K562 (cell line): ENCODE data around the gene TMEM63C. TPM values are rescaled to one million over a fixed set of nuclear protein-coding genes. Genes with fewer than 3 reads are reported as not detected.

Source experiments
- CHD4 ChIP-seq: fragments of 200-600 bp; sonication (generic); IDR thresholded peaks from 3 replicates; pipeline ENCODE4 v1.6.1; 2012; ENCODE audit warnings: low read depth, mild to moderate bottlenecking, mixed read lengths, low read length, inconsistent platforms; ENCODE audit not compliant: insufficient read depth, insufficient replicate concordance, poor library complexity, severe bottlenecking
- GATAD2B ChIP-seq: fragments of 450-650 bp; IDR thresholded peaks from 2 replicates; pipeline ENCODE4 v1.6.1; 2017; ENCODE audit warnings: mild to moderate bottlenecking, borderline replicate concordance
- PREB ChIP-seq: sonication (generic); formaldehyde crosslinking; IDR thresholded peaks from 2 replicates; pipeline ENCODE4 v1.8.1; 2023; ENCODE audit warnings: mild to moderate bottlenecking, missing genetic modification reagents
- microRNA counts: library from miRNA; unstranded; fragments of <30 nt; microRNA quantifications from one replicate; lab custom pipeline; 2016
- microRNA-seq: library from miRNA; unstranded; fragments of <30 nt; microRNA quantifications from one replicate; pipeline ENCODE4, GENCODE V29; 2018; ENCODE audit warnings: borderline microRNAs expressed
- polyA plus RNA-seq, 8 experiments: library from polyadenylated mRNA; depleted of rRNA in 4 of 8; stranded (reverse) in 5 of 8; unstranded in 3 of 8; fragments of >200 nt; fragmentation: Nextera tagmentation in 2 of 8; fragmentation: Illumina TruSeq in 1 of 8; extraction: Ambion mirVana in 2 of 8; extraction: Trizol in 1 of 8; gene quantifications; 2 replicates each; pipeline versions ENCODE4 v1.2.1 to v1.2.3, GENCODE V29; 2011 to 2014; ENCODE audit warnings: inconsistent platforms in 1 of 8, missing spikeins in 1 of 8
- small RNA-seq: library from RNA; depleted of rRNA; stranded (forward); fragments of <200 nt; gene quantifications from one replicate; pipeline ENCODE3, GENCODE V24; 2014
- total RNA-seq, 7 experiments: library from RNA; depleted of rRNA in 6 of 7; stranded (reverse); fragments of >200 nt in 6 of 7; fragmentation: Illumina TruSeq in 2 of 7; extraction: Trizol in 2 of 7; gene quantifications; 2 replicates each; pipeline versions ENCODE4 v1.2.1 to v1.2.3, GENCODE V29; 2011 to 2021; ENCODE audit warnings: low replicate concordance in 1 of 7

TMEM63C gene
- total and polyA plus RNA-seq, 9 of the 15 experiments (the other 6 are each of a cell fraction or from before 2014, with no cell fraction given) = 0.07 TPM; not detected in 8

DNA sequence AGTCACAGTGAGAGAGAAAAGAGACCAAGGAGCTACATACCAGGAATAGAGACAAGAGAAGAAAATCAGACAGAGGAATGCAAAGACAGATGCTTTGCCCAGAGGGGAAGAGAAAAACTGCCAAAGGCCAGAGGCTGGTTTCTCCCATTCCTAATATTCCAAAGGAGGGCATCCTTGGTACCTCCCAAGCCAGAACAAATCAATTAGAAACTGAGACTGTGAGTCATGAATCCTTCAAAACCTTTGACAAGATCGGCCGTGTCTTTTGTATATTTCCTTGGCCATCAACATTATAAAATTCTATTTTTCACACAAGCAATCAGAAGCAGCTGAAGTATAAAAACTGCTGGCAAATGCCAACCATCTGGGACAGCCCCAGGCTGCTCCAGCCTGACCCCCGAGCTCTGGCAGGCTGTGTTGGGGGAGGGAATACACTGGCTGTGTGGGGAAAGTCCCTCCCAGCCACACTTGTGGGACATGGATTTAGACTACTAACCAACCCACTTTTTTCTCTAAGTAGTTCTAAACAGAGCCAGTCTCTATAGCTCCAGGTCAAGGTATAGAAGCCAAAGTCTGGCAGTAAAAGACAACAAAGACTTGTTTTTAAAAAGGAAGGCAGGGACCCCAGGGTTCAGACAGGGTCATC, 125.4 kb downstream of the TMEM63C start (continued):
- TF ChIP-seq PREB (CRISPR knock-in tag) = no peak
- TF ChIP-seq GATAD2B = no peak
- TF ChIP-seq CHD4 = no peak
- TF ChIP-seq, all 486 proteins: peak for 0

MicroRNA genes within 50 kb of the gene (microRNA counts, 767-probe panel; counts per million panel counts)
- 4,965 counts per million, percentile 89 among the panel's probes with 10 or more counts for microRNA hsa-miR-1260a (lab: Ali Mortazavi, UCI)

Small RNA genes within 50 kb of the gene (microRNA-seq; reads per million reads assigned to microRNA genes)
- gene MIR1260A = not detected

Small RNA genes within 50 kb of the gene (small RNA-seq; reads per million reads assigned to genes)
- gene MIR1260A = not detected
- gene RF00421 = not detected

Other genes starting within 250 kb of the TMEM63C start
Only the 7 nearest of the 9 such genes appear.
- gene IRF2BPL, start 153.1 kb upstream of the TMEM63C start, total RNA-seq (2014; rRNA removed) = 14.4 and 18.2 TPM in 2 replicates
- gene IRF2BPL, start 153.1 kb upstream of the TMEM63C start, total RNA-seq (2014; rRNA removed; fragmentation: Illumina TruSeq; extraction: Trizol) = 2.4 and 2.5 TPM in 2 replicates
- gene IRF2BPL, start 153.1 kb upstream of the TMEM63C start, total RNA-seq (2015; rRNA removed; fragmentation: Illumina TruSeq; extraction: Trizol) = 4.2 and 5.1 TPM in 2 replicates
- 21.6 and 22.1 TPM in 2 replicates for gene IRF2BPL, start 153.1 kb upstream of the TMEM63C start, total RNA-seq (2021)
- 1.3 and 2.8 TPM in 2 replicates for gene IRF2BPL, start 153.1 kb upstream of the TMEM63C start, polyA plus RNA-seq (2011; rRNA removed)
- 2.5 and 3.6 TPM in 2 replicates for gene IRF2BPL, start 153.1 kb upstream of the TMEM63C start, polyA plus RNA-seq (2014; fragmentation: Illumina TruSeq; extraction: Trizol)
- under 1 TPM; 0.52 to 0.75 TPM for gene IRF2BPL, start 153.1 kb upstream of the TMEM63C start, polyA plus RNA-seq (2014; fragmentation: Nextera tagmentation; extraction: Ambion mirVana)
- 6.5 and 6.9 TPM in 2 replicates for gene IRF2BPL, start 153.1 kb upstream of the TMEM63C start, polyA plus RNA-seq (2014; rRNA removed)
- gene CIPC, start 83.5 kb upstream of the TMEM63C start, total RNA-seq (2014; rRNA removed) = 8.5 and 11.1 TPM in 2 replicates
- gene CIPC, start 83.5 kb upstream of the TMEM63C start, total RNA-seq (2014; rRNA removed; fragmentation: Illumina TruSeq; extraction: Trizol) = 11.5 and 12.1 TPM in 2 replicates
- 11.1 and 11.9 TPM in 2 replicates for gene CIPC, start 83.5 kb upstream of the TMEM63C start, total RNA-seq (2015; rRNA removed; fragmentation: Illumina TruSeq; extraction: Trizol)
- 10.7 and 14.4 TPM in 2 replicates for gene CIPC, start 83.5 kb upstream of the TMEM63C start, total RNA-seq (2021)
- gene CIPC, start 83.5 kb upstream of the TMEM63C start, polyA plus RNA-seq (2011; rRNA removed) = 15.3 and 16.9 TPM in 2 replicates
- gene CIPC, start 83.5 kb upstream of the TMEM63C start, polyA plus RNA-seq (2014; fragmentation: Illumina TruSeq; extraction: Trizol) = 9.6 and 11.4 TPM in 2 replicates
- gene CIPC, start 83.5 kb upstream of the TMEM63C start, polyA plus RNA-seq (2014; fragmentation: Nextera tagmentation; extraction: Ambion mirVana) = 1 to 10 TPM; 5.0 to 6.5 TPM
- gene CIPC, start 83.5 kb upstream of the TMEM63C start, polyA plus RNA-seq (2014; rRNA removed) = 9.0 and 10.8 TPM in 2 replicates
- not detected in 2 replicates for gene ZDHHC22, start 40.0 kb upstream of the TMEM63C start, total RNA-seq (2014; rRNA removed)
- not detected in 2 replicates for gene ZDHHC22, start 40.0 kb upstream of the TMEM63C start, total RNA-seq (2014; rRNA removed; fragmentation: Illumina TruSeq; extraction: Trizol)
- not detected in 2 replicates for gene ZDHHC22, start 40.0 kb upstream of the TMEM63C start, total RNA-seq (2015; rRNA removed; fragmentation: Illumina TruSeq; extraction: Trizol)
- gene ZDHHC22, start 40.0 kb upstream of the TMEM63C start, total RNA-seq (2021) = not detected in 2 replicates
- gene ZDHHC22, start 40.0 kb upstream of the TMEM63C start, polyA plus RNA-seq (2011; rRNA removed) = not detected in 2 replicates
- not detected in 2 replicates for gene ZDHHC22, start 40.0 kb upstream of the TMEM63C start, polyA plus RNA-seq (2014; fragmentation: Illumina TruSeq; extraction: Trizol)
- not detected for gene ZDHHC22, start 40.0 kb upstream of the TMEM63C start, polyA plus RNA-seq (2014; fragmentation: Nextera tagmentation; extraction: Ambion mirVana)
- gene ZDHHC22, start 40.0 kb upstream of the TMEM63C start, polyA plus RNA-seq (2014; rRNA removed) = not detected in 2 replicates
- gene NGB, start 89.4 kb downstream of the TMEM63C start, total RNA-seq (2014; rRNA removed) = not detected in 2 replicates
- not detected in 2 replicates for gene NGB, start 89.4 kb downstream of the TMEM63C start, total RNA-seq (2014; rRNA removed; fragmentation: Illumina TruSeq; extraction: Trizol)
- gene NGB, start 89.4 kb downstream of the TMEM63C start, total RNA-seq (2015; rRNA removed; fragmentation: Illumina TruSeq; extraction: Trizol) = not detected in 2 replicates
- not detected in 2 replicates for gene NGB, start 89.4 kb downstream of the TMEM63C start, total RNA-seq (2021)
- gene NGB, start 89.4 kb downstream of the TMEM63C start, polyA plus RNA-seq (2011; rRNA removed) = not detected in 2 replicates
- not detected in 2 replicates for gene NGB, start 89.4 kb downstream of the TMEM63C start, polyA plus RNA-seq (2014; fragmentation: Illumina TruSeq; extraction: Trizol)
- not detected for gene NGB, start 89.4 kb downstream of the TMEM63C start, polyA plus RNA-seq (2014; fragmentation: Nextera tagmentation; extraction: Ambion mirVana)
- gene NGB, start 89.4 kb downstream of the TMEM63C start, polyA plus RNA-seq (2014; rRNA removed) = not detected in 2 replicates
- 8.0 and 9.7 TPM in 2 replicates for gene POMT2, start 139.1 kb downstream of the TMEM63C start, total RNA-seq (2014; rRNA removed)
- 6.0 and 8.4 TPM in 2 replicates for gene POMT2, start 139.1 kb downstream of the TMEM63C start, total RNA-seq (2014; rRNA removed; fragmentation: Illumina TruSeq; extraction: Trizol)
- 7.8 and 9.6 TPM in 2 replicates for gene POMT2, start 139.1 kb downstream of the TMEM63C start, total RNA-seq (2015; rRNA removed; fragmentation: Illumina TruSeq; extraction: Trizol)
- gene POMT2, start 139.1 kb downstream of the TMEM63C start, total RNA-seq (2021) = 16.6 and 23.0 TPM in 2 replicates
- 10.9 and 16.1 TPM in 2 replicates for gene POMT2, start 139.1 kb downstream of the TMEM63C start, polyA plus RNA-seq (2011; rRNA removed)
- gene POMT2, start 139.1 kb downstream of the TMEM63C start, polyA plus RNA-seq (2014; fragmentation: Illumina TruSeq; extraction: Trizol) = 6.6 and 7.5 TPM in 2 replicates
- under 1 TPM; 0.39 to 0.74 TPM for gene POMT2, start 139.1 kb downstream of the TMEM63C start, polyA plus RNA-seq (2014; fragmentation: Nextera tagmentation; extraction: Ambion mirVana)
- gene POMT2, start 139.1 kb downstream of the TMEM63C start, polyA plus RNA-seq (2014; rRNA removed) = 12.1 and 12.7 TPM in 2 replicates
- 15.7 and 16.1 TPM in 2 replicates for gene GSTZ1, start 139.2 kb downstream of the TMEM63C start, total RNA-seq (2014; rRNA removed)
- gene GSTZ1, start 139.2 kb downstream of the TMEM63C start, total RNA-seq (2014; rRNA removed; fragmentation: Illumina TruSeq; extraction: Trizol) = 10.6 and 12.1 TPM in 2 replicates
- 16.5 and 18.0 TPM in 2 replicates for gene GSTZ1, start 139.2 kb downstream of the TMEM63C start, total RNA-seq (2015; rRNA removed; fragmentation: Illumina TruSeq; extraction: Trizol)
- 10.8 and 16.0 TPM in 2 replicates for gene GSTZ1, start 139.2 kb downstream of the TMEM63C start, total RNA-seq (2021)
- gene GSTZ1, start 139.2 kb downstream of the TMEM63C start, polyA plus RNA-seq (2011; rRNA removed) = 10.7 and 12.0 TPM in 2 replicates
- gene GSTZ1, start 139.2 kb downstream of the TMEM63C start, polyA plus RNA-seq (2014; fragmentation: Illumina TruSeq; extraction: Trizol) = 17.8 and 20.0 TPM in 2 replicates
- gene GSTZ1, start 139.2 kb downstream of the TMEM63C start, polyA plus RNA-seq (2014; fragmentation: Nextera tagmentation; extraction: Ambion mirVana) = 10 to 100 TPM in 1 of 2 experiments, 1 to 10 TPM in 1; 8.6 to 12.2 TPM
- gene GSTZ1, start 139.2 kb downstream of the TMEM63C start, polyA plus RNA-seq (2014; rRNA removed) = 13.8 and 15.4 TPM in 2 replicates
- gene TMED8, start 195.3 kb downstream of the TMEM63C start, total RNA-seq (2014; rRNA removed) = 9.7 and 12.3 TPM in 2 replicates
- 15.4 and 16.6 TPM in 2 replicates for gene TMED8, start 195.3 kb downstream of the TMEM63C start, total RNA-seq (2014; rRNA removed; fragmentation: Illumina TruSeq; extraction: Trizol)
- 11.2 and 12.0 TPM in 2 replicates for gene TMED8, start 195.3 kb downstream of the TMEM63C start, total RNA-seq (2015; rRNA removed; fragmentation: Illumina TruSeq; extraction: Trizol)
- gene TMED8, start 195.3 kb downstream of the TMEM63C start, total RNA-seq (2021) = 13.1 and 14.0 TPM in 2 replicates
- 12.2 and 17.4 TPM in 2 replicates for gene TMED8, start 195.3 kb downstream of the TMEM63C start, polyA plus RNA-seq (2011; rRNA removed)
- 12.0 and 14.0 TPM in 2 replicates for gene TMED8, start 195.3 kb downstream of the TMEM63C start, polyA plus RNA-seq (2014; fragmentation: Illumina TruSeq; extraction: Trizol)
- 1 to 10 TPM; 3.3 to 4.7 TPM for gene TMED8, start 195.3 kb downstream of the TMEM63C start, polyA plus RNA-seq (2014; fragmentation: Nextera tagmentation; extraction: Ambion mirVana)
- 8.5 and 10.0 TPM in 2 replicates for gene TMED8, start 195.3 kb downstream of the TMEM63C start, polyA plus RNA-seq (2014; rRNA removed)